Measurements from ENCODE around the gene BPIFA1.

BPIFA1 gene

DNA sequence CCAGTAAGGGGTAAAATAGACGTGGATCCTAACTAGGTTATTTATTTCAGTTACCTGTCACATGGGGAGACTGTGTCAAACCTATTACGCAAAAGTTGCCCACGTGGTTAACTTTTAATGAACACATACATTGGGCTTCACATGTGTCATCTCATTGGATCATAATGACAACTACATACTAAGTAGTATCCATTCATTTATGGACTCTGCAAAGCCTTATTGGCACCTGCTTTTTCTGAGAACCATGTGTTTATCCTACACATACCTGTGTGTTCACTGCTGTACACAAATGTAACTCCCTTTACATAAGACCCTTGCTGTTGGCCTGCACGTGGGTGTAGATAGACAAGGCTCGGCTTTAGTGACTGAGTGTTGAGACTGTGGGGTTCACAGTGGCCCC, 5.1 kb downstream of the BPIFA1 start:
- Histone ChIP-seq H3K4me1 (ENCODE audit: insufficient read depth, low read length) (no peaks in the 10 kb centered on the region), H3K9me3 (ENCODE audit: insufficient read depth, low read depth, low read length) (no peaks in the 10 kb centered on the region), H3K36me3 (ENCODE audit: insufficient read depth, low read depth, low read length) (no peaks in the 10 kb centered on the region), H3K27me3 (ENCODE audit: insufficient read depth, low read length) (peaks cover 8% of the 10 kb centered on the region; the same call in 1 of the 2 replicates), H3K4me3 (ENCODE audit: low read length) (no peak overlapping the region), H3K9ac (ENCODE audit: low read depth, low read length) (no peak overlapping the region), H3K27ac (ENCODE audit: low read length) (no peak overlapping the region)

DNA sequence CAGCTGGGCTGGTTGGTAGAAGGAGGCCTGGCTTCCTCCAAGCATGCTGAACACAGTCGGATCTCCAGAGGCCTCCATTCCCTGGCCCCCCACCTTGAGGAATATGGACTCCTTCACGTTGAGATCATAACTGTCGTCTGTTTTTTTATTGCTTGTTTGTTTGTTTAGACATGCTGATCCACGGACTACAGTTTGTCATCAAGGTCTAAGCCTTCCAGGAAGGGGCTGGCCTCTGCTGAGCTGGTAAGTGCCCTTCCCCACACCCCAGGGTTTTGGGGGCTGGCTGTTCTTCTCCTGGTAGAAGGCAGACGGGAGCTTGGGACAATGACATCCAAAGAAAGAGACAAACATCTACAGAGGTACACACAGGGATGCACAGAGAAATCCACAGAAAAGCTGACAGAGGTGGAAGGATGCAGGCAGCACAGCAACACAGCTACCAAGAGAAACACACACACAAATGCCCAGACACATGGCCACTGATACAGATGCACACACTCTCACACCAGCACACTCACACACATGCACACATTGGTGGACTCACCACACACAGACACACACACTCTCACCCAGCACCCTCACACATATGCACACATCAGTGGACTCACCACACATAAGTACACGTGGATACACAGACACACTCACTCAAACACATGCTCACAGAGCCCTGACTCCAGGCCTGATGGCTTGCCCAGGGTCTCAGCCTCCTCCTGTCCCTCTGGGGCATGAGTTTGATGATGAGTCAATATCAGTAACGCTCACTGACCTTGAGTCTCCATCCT, 6.7 kb downstream of the BPIFA1 start:
- Histone ChIP-seq H3K27ac (ENCODE audit: low read length) (no peak overlapping the region), H3K27me3 (ENCODE audit: insufficient read depth, low read length) (no peaks in the 10 kb centered on the region; the same call in 1 of the 2 replicates)

DNA sequence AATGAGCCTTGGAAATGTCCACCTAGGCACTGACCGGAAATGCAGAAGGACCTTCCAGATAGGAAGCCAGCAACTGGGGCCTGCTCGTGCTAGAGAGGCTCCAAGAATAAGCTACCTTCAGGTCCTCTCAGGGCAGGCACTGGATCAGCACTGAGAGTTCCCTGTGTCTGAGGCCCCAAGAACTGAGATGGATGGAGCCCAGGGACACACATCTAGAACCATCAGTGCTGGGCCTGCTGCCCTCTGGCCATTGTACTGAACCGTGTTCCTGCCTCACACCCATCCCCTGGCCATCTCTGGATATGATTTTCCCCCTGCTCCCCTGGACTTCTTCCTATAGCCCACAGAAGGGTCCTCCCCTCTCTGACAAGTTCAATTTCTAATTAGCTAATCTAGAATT, 10.3 kb downstream of the BPIFA1 start:
- no peaks in the 10 kb centered on the region; the same call in 1 of the 2 replicates for H3K27me3 ChIP-seq (ENCODE audit: insufficient read depth, low read length)
- no peak overlapping the region for H3K9ac ChIP-seq (ENCODE audit: low read depth, low read length)
- no peak overlapping the region for H3K27ac ChIP-seq (ENCODE audit: low read length)
- H3K9me3 ChIP-seq (ENCODE audit: insufficient read depth, low read depth, low read length), result no peaks in the 10 kb centered on the region
- H3K4me1 ChIP-seq (ENCODE audit: insufficient read depth, low read length), result no peaks in the 10 kb centered on the region
- H3K36me3 ChIP-seq (ENCODE audit: insufficient read depth, low read depth, low read length), result no peaks in the 10 kb centered on the region
- H3K4me3 ChIP-seq (ENCODE audit: low read length), result no peak overlapping the region

More for the DNA sequence above, 6.7 kb downstream of the BPIFA1 start:
- H3K4me1 ChIP-seq (ENCODE audit: insufficient read depth, low read length), result no peaks in the 10 kb centered on the region
- H3K9ac ChIP-seq (ENCODE audit: low read depth, low read length), result no peak overlapping the region
- no peaks in the 10 kb centered on the region for H3K36me3 ChIP-seq (ENCODE audit: insufficient read depth, low read depth, low read length)
- no peaks in the 10 kb centered on the region for H3K9me3 ChIP-seq (ENCODE audit: insufficient read depth, low read depth, low read length)
- H3K4me3 ChIP-seq (ENCODE audit: low read length), result no peak overlapping the region

DNA sequence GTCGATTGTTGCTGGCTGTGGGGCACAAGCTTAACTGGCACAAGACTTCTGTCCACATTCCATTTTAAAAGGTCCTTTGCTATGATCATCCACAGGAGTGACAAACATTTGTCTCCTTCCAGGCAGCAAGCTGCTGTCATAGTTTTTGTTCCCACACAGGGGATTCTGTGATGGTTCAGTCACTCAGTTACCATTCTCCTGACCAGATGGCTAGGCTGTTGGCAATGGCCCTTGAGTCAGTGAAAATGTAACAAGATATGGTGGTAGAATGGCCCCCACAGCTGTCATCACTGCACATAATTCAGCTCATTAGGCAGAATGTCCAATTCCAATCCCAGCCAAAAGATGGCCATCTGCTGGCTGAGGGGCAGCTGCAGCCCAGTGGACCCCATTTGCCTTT, 13.7 kb downstream of the BPIFA1 start:
- no peak overlapping the region for H3K4me3 ChIP-seq (ENCODE audit: low read length)
- H3K36me3 ChIP-seq (ENCODE audit: insufficient read depth, low read depth, low read length), result no peaks in the 10 kb centered on the region
- H3K27ac ChIP-seq (ENCODE audit: low read length), result no peak overlapping the region
- H3K4me1 ChIP-seq (ENCODE audit: insufficient read depth, low read length), result no peaks in the 10 kb centered on the region
- no peaks in the 10 kb centered on the region for H3K27me3 ChIP-seq (ENCODE audit: insufficient read depth, low read length)
- H3K9me3 ChIP-seq (ENCODE audit: insufficient read depth, low read depth, low read length), result no peaks in the 10 kb centered on the region
- H3K9ac ChIP-seq (ENCODE audit: low read depth, low read length), result no peak overlapping the region

DNA sequence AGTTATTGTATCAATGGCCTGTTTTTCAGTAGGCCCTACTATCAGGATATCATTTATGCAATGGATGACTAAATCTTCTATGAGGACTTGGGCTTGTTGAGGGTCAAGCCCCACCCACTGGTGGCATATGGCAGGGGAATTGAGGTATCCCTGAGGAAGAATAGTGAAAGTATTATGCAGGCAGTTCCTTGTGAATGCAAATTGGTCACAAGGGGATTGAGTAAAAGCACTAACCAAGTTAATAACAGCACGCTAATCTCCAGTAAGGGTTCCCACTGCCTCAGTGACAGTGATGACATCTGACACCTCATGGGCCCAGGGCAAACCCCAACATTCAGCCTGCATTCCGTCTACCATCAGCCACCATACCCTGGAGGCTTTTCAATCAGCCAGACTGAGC, 14.9 kb downstream of the BPIFA1 start:
- Histone ChIP-seq H3K4me1 (ENCODE audit: insufficient read depth, low read length) (no peaks in the 10 kb centered on the region), H3K27ac (ENCODE audit: low read length) (no peak overlapping the region), H3K4me3 (ENCODE audit: low read length) (no peak overlapping the region)

DNA sequence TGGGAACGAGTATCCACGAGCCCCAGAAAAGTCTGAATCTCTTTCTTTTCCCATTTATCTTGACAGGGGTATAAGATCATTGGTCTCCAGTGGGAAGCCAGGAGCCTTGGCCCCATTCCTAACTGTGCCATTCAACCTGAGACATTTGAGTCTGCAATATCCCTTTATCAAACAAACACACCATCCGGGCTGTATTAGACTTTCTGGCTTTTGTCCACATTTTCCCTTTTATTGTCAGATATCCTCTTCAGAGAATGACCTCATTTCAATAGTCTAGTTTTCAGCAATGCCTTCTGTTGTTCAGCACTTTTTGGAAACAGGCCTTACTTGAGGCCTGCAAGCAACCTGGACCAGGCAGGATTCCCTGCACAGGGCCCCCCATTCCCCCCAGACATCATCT, 15.7 kb downstream of the BPIFA1 start:
- no peaks in the 10 kb centered on the region for H3K36me3 ChIP-seq (ENCODE audit: insufficient read depth, low read depth, low read length)
- H3K9me3 ChIP-seq (ENCODE audit: insufficient read depth, low read depth, low read length), result no peaks in the 10 kb centered on the region
- no peak overlapping the region for H3K9ac ChIP-seq (ENCODE audit: low read depth, low read length)
- no peaks in the 10 kb centered on the region for H3K4me1 ChIP-seq (ENCODE audit: insufficient read depth, low read length)
- H3K27me3 ChIP-seq (ENCODE audit: insufficient read depth, low read length), result no peaks in the 10 kb centered on the region
- H3K27ac ChIP-seq (ENCODE audit: low read length), result no peak overlapping the region
- H3K4me3 ChIP-seq (ENCODE audit: low read length), result no peak overlapping the region

More for the DNA sequence above, 14.9 kb downstream of the BPIFA1 start:
- no peaks in the 10 kb centered on the region for H3K36me3 ChIP-seq (ENCODE audit: insufficient read depth, low read depth, low read length)
- H3K9me3 ChIP-seq (ENCODE audit: insufficient read depth, low read depth, low read length), result no peaks in the 10 kb centered on the region
- H3K9ac ChIP-seq (ENCODE audit: low read depth, low read length), result no peak overlapping the region
- no peaks in the 10 kb centered on the region for H3K27me3 ChIP-seq (ENCODE audit: insufficient read depth, low read length)

DNA sequence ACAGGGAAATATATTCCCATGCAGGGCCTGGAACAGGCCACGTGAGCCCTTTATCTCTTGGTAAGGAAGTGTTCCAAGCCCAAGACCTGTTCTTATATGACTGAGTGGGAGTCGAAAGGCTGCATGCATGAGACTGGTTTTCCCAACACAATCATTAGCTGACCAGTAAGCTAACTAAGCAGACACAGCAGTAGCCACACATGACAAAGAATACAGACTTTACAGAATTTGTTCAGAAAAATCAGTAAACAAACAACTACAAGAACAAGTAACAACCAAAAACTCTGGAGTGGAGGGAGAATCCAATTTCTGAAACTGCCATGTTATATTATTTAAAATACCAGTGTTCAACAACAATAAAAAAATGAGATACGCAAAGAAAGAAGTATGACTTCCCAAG, 16.7 kb downstream of the BPIFA1 start:
- H3K36me3 ChIP-seq (ENCODE audit: insufficient read depth, low read depth, low read length), result no peaks in the 10 kb centered on the region
- no peaks in the 10 kb centered on the region for H3K27me3 ChIP-seq (ENCODE audit: insufficient read depth, low read length)
- H3K9ac ChIP-seq (ENCODE audit: low read depth, low read length), result no peak overlapping the region
- H3K27ac ChIP-seq (ENCODE audit: low read length), result no peak overlapping the region
- H3K9me3 ChIP-seq (ENCODE audit: insufficient read depth, low read depth, low read length), result no peaks in the 10 kb centered on the region
- no peak overlapping the region for H3K4me3 ChIP-seq (ENCODE audit: low read length)
- H3K4me1 ChIP-seq (ENCODE audit: insufficient read depth, low read length), result no peaks in the 10 kb centered on the region

DNA sequence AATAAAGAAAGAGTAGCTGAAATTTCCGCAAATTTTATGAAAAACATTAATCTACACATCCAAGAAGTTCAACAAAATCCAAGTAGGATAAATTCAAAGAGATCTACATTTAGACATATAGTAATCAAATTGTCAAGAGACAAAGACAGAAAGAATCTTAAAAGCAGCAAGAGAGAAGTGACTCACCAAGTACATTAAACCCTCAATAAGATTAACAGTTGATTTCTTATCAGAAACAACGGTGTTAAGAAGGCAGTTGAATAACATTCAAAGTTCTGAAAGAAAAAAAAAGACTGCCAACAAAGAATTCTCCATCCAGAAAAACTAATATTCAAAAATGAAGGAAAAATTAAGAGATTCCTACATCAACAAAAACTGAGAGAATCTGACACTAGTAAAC, 19.2 kb downstream of the BPIFA1 start:
- H3K4me3 ChIP-seq (ENCODE audit: low read length), result no peak overlapping the region
- no peak overlapping the region for H3K27ac ChIP-seq (ENCODE audit: low read length)
- no peaks in the 10 kb centered on the region for H3K36me3 ChIP-seq (ENCODE audit: insufficient read depth, low read depth, low read length)
- H3K9ac ChIP-seq (ENCODE audit: low read depth, low read length), result no peak overlapping the region
- no peaks in the 10 kb centered on the region for H3K9me3 ChIP-seq (ENCODE audit: insufficient read depth, low read depth, low read length)
- no peaks in the 10 kb centered on the region for H3K27me3 ChIP-seq (ENCODE audit: insufficient read depth, low read length)
- H3K4me1 ChIP-seq (ENCODE audit: insufficient read depth, low read length), result no peaks in the 10 kb centered on the region

DNA sequence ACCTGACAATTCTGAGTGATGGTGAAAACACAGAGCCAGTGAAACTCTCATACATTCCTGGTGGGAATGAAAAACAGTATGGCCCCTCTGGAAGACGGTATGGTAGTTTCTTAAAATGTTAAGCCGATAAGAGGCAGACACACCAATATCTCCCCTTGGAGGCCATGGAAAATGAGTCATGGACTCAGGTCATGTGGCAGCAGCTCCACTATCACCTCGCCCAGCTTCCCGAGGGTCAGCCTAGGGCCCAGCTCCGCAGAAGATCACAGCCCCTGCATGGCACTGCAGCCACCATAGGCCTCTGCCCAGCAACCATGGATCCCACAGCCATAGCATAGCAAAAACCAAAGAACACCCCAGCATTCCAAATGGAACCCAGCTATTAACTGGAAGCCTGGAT, 21.4 kb downstream of the BPIFA1 start:
- Histone ChIP-seq H3K4me3 (ENCODE audit: low read length) (no peak overlapping the region), H3K9ac (ENCODE audit: low read depth, low read length) (no peak overlapping the region), H3K27ac (ENCODE audit: low read length) (no peak overlapping the region), H3K9me3 (ENCODE audit: insufficient read depth, low read depth, low read length) (no peaks in the 10 kb centered on the region), H3K36me3 (ENCODE audit: insufficient read depth, low read depth, low read length) (no peaks in the 10 kb centered on the region), H3K27me3 (ENCODE audit: insufficient read depth, low read length) (no peaks in the 10 kb centered on the region), H3K4me1 (ENCODE audit: insufficient read depth, low read length) (no peaks in the 10 kb centered on the region)

DNA sequence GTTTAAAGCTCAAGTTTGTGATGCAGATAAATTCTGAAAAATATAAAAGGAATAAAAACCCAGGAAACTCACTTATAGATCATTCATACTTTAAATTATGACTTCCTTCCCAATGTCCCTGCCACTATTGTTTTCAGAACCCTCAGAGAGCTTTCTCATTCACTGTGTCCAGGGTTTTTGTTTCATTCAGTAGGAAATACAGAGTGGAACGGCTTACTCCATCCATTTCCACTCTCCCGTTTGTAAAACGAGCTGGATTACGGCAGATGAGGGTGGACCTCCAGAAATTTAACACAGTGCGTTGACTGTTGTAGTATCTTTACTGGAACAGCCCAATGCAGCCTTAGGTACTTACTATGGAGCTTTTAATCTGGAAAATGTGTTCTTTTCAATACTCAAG, 23.6 kb downstream of the BPIFA1 start:
- no peaks in the 10 kb centered on the region for H3K36me3 ChIP-seq (ENCODE audit: insufficient read depth, low read depth, low read length)
- H3K9me3 ChIP-seq (ENCODE audit: insufficient read depth, low read depth, low read length), result no peaks in the 10 kb centered on the region
- H3K9ac ChIP-seq (ENCODE audit: low read depth, low read length), result no peak overlapping the region
- no peaks in the 10 kb centered on the region for H3K27me3 ChIP-seq (ENCODE audit: insufficient read depth, low read length)
- no peaks in the 10 kb centered on the region for H3K4me1 ChIP-seq (ENCODE audit: insufficient read depth, low read length)
- H3K4me3 ChIP-seq (ENCODE audit: low read length), result no peak overlapping the region
- no peak overlapping the region for H3K27ac ChIP-seq (ENCODE audit: low read length)

DNA sequence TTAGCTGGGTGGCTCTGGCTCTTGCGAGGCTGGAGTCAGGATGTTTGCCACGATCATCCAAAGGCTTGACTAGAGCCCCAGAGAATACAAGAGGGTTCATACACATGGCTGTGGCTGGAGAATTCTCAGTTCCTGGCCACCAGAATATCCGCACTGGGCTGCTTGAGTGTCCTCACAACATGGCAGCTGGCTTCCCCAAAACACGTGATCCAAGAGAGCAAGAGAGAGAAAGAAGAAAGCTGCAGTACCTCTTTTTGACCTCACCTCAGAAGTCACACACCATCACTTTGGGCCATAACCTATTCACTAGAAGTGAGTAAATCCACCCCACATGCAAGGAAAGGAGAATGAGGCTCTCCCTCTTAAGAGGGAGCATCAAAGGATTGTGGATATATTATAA, 25.7 kb downstream of the BPIFA1 start:
- Histone ChIP-seq H3K27ac (ENCODE audit: low read length) (no peak overlapping the region), H3K9me3 (ENCODE audit: insufficient read depth, low read depth, low read length) (no peaks in the 10 kb centered on the region), H3K36me3 (ENCODE audit: insufficient read depth, low read depth, low read length) (no peaks in the 10 kb centered on the region), H3K4me3 (ENCODE audit: low read length) (no peak overlapping the region), H3K9ac (ENCODE audit: low read depth, low read length) (no peak overlapping the region), H3K4me1 (ENCODE audit: insufficient read depth, low read length) (no peaks in the 10 kb centered on the region), H3K27me3 (ENCODE audit: insufficient read depth, low read length) (peaks cover 6% of the 10 kb centered on the region; the same call in 1 of the 2 replicates)

DNA sequence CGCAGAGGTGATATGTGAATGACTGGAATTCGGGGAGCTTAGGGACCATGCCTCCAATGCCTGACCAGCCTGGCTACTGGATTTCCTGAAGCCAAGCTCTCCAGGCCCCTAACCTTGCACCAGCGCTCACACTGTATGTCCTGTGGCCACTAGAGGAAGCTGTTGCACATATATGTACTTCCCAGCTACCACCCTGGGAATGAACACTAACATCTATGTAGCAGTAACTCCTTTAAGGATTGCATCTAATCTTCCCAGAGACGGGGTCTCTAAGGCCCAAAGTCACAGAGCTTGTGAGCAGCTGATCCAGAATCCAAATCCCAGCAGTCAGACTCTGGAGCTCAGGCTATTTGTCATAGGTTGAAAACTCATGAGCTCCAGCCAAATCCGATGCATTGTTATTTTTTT, 26.9 kb downstream of the BPIFA1 start:
- H3K4me3 ChIP-seq (ENCODE audit: low read length), result no peak overlapping the region
- no peak overlapping the region for H3K27ac ChIP-seq (ENCODE audit: low read length)

More for the DNA sequence above, 26.9 kb downstream of the BPIFA1 start:
- H3K27me3 ChIP-seq (ENCODE audit: insufficient read depth, low read length), result peaks cover 6% of the 10 kb centered on the region; the same call in 1 of the 2 replicates
- no peaks in the 10 kb centered on the region for H3K4me1 ChIP-seq (ENCODE audit: insufficient read depth, low read length)
- no peak overlapping the region for H3K9ac ChIP-seq (ENCODE audit: low read depth, low read length)
- H3K36me3 ChIP-seq (ENCODE audit: insufficient read depth, low read depth, low read length), result no peaks in the 10 kb centered on the region
- H3K9me3 ChIP-seq (ENCODE audit: insufficient read depth, low read depth, low read length), result no peaks in the 10 kb centered on the region

All from iPS-20b (cell line).